ENCODE measurements around the gene FFAR1.
"Not testable (repeated sequence)": the region's sequence is repeated elsewhere in the genome, so short reads cannot be mapped to it uniquely, and the experiment has no call there.

The FFAR1 gene

DNA sequence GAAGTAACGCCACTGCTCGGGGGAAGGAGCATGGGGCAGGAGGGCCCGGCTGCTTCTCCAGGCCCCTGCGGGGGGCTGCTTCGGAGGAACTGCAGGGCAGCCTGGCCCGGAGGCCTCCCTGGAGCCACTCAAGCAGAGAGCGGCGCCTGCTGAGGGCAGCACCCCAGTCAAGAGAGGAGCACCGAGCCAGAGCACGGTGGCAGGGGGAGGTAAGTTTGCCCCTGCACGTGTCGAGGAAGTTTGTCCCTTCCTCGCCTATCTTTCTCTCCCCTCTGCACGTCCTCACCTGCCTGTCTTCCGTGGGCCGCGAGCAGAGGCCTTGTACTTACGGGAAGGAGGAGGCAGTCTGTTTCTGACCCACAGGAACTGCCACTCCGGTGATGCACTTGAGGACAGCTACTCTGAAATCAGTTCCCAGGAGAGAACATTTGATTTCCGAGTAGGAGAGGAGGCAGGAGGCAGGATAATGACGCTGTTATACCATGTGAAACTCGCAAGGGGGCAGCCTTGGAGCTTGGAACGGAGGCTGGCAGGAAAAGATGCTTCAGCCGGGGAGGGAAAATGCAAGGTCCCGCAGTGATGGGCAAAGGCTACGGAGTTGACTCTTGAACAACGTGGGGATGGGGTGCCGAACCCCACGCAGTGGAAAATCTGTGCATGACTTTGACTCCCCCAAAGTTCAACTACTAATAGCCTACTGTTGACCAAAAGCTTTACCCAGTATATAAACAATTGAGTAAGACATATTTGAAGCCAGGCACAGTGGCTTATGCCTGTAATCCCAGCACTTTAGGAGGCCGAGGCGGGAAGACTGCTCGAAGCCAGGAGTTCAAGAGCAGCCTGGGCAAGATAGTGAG is 5.0 kb downstream of the FFAR1 start:
- no peak overlapping the region for H3K27ac ChIP-seq (ENCODE audit: low read depth, low read length, severe bottlenecking)
- H3K9me3 ChIP-seq (ENCODE audit: control insufficient read depth, low read length), result no peaks in the 10 kb centered on the region
- no peaks in the 10 kb centered on the region for H3K36me3 ChIP-seq (ENCODE audit: control insufficient read depth, insufficient read depth, low read length)
- no peak overlapping the region for H3K4me3 ChIP-seq (ENCODE audit: extremely low read depth, insufficient read depth, low read length, poor library complexity, severe bottlenecking)
- H3K4me1 ChIP-seq (ENCODE audit: control insufficient read depth, insufficient read depth, low read length, poor library complexity, severe bottlenecking), result peaks cover 2% of the 10 kb centered on the region
- WGBS, 2 experiments (ENCODE audit: insufficient coverage in 2 of 2), result 43 to 53% methylated on average over 22 to 25 of the region's 32 CpGs

DNA sequence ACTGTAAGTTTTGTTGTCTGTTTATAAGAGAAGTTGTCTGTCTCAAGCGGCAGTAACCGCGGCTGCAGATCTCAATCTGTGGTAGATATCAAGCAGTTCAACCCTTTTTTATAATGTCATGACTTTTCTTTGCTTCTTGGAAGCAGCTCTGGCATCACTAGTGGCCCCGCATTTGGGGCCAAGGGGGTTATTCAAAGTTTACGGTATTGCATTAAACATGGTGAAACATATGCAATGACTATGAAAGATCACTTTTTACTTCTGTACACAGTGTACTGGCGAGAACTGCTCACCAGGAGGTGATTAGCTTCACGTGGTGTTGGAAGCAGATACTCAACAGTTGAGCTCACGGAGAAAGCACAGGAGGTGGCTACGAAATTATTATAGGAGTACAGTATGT is 5.9 kb downstream of the FFAR1 start:
- 85 to 88% methylated on average over 5 to 8 of the region's 9 CpGs for WGBS, 2 experiments (ENCODE audit: insufficient coverage in 2 of 2)
- Histone ChIP-seq H3K27ac (ENCODE audit: low read depth, low read length, severe bottlenecking) (no peak overlapping the region), H3K4me3 (ENCODE audit: extremely low read depth, insufficient read depth, low read length, poor library complexity, severe bottlenecking) (no peak overlapping the region), H3K36me3 (ENCODE audit: control insufficient read depth, insufficient read depth, low read length) (no peaks in the 10 kb centered on the region), H3K4me1 (ENCODE audit: control insufficient read depth, insufficient read depth, low read length, poor library complexity, severe bottlenecking) (no peaks in the 10 kb centered on the region), H3K9me3 (ENCODE audit: control insufficient read depth, low read length) (no peaks in the 10 kb centered on the region)

DNA sequence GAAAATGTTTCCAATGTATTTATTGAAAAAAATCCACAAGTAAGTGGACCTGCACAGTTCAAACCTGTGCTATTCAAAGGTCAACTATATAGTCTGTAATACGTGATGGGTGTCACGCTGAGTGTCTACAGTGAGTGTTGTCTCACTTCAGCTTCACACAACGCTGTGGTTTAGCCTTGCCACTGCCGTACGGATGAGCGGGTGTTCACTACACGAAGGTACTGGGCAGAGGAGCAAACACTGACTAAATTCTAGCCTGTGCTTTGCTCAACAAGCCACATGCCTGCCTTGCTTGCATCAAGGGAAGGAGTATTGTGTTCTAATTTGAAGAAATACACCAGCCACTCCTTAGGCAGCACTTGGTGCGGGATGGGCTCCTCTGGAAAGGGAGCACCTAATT is 7.2 kb downstream of the FFAR1 start:
- H3K9me3 ChIP-seq (ENCODE audit: control insufficient read depth, low read length), result no peaks in the 10 kb centered on the region
- H3K27ac ChIP-seq (ENCODE audit: low read depth, low read length, severe bottlenecking), result no peak overlapping the region
- WGBS, 2 experiments (ENCODE audit: insufficient coverage in 2 of 2), result 93 to 96% methylated on average over 7 to 8 of the region's 8 CpGs

DNA sequence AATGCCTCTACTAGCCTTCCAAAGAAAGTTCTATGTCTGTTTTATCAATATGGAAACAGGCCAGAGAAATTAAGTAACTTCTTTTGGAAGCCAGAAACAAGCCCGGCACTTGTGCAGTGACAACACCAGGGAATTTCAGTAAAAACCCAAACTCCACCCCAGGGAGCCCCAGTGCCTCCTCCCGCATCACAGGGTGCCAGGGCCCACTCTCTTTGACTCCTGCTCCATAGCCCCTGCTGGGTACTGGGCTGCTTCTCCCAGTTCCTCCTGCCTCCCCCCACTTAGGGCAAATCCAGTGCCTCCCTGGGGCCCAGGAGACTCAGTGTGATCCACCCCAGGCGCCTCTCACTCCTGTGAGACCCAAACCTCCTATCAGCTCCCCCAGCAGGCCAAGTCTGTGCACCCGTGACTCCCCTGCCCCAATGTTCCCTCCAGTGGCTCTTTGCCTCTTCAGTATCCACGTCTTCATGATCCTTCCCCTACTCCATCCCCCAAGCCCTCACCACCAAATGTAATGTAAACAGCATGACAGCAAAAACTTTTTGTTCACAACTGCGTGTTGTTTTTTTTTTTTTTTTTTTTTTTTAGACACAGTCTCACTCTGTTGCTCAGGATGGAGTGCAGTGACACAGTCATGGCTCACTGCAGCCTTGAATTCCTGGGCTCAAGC is 8.2 kb downstream of the FFAR1 start:
- Histone ChIP-seq H3K4me1 (ENCODE audit: control insufficient read depth, insufficient read depth, low read length, poor library complexity, severe bottlenecking) (no peaks in the 10 kb centered on the region), H3K27ac (ENCODE audit: low read depth, low read length, severe bottlenecking) (no peak overlapping the region), H3K36me3 (ENCODE audit: control insufficient read depth, insufficient read depth, low read length) (no peaks in the 10 kb centered on the region), H3K4me3 (ENCODE audit: extremely low read depth, insufficient read depth, low read length, poor library complexity, severe bottlenecking) (no peak overlapping the region), H3K9me3 (ENCODE audit: control insufficient read depth, low read length) (no peaks in the 10 kb centered on the region)
- 78 to 94% methylated on average over 3 to 4 of the region's 6 CpGs for WGBS, 2 experiments (ENCODE audit: insufficient coverage in 2 of 2)

More for the DNA sequence above, 7.2 kb downstream of the FFAR1 start:
- H3K4me1 ChIP-seq (ENCODE audit: control insufficient read depth, insufficient read depth, low read length, poor library complexity, severe bottlenecking), result no peaks in the 10 kb centered on the region
- no peaks in the 10 kb centered on the region for H3K36me3 ChIP-seq (ENCODE audit: control insufficient read depth, insufficient read depth, low read length)
- no peak overlapping the region for H3K4me3 ChIP-seq (ENCODE audit: extremely low read depth, insufficient read depth, low read length, poor library complexity, severe bottlenecking)

DNA sequence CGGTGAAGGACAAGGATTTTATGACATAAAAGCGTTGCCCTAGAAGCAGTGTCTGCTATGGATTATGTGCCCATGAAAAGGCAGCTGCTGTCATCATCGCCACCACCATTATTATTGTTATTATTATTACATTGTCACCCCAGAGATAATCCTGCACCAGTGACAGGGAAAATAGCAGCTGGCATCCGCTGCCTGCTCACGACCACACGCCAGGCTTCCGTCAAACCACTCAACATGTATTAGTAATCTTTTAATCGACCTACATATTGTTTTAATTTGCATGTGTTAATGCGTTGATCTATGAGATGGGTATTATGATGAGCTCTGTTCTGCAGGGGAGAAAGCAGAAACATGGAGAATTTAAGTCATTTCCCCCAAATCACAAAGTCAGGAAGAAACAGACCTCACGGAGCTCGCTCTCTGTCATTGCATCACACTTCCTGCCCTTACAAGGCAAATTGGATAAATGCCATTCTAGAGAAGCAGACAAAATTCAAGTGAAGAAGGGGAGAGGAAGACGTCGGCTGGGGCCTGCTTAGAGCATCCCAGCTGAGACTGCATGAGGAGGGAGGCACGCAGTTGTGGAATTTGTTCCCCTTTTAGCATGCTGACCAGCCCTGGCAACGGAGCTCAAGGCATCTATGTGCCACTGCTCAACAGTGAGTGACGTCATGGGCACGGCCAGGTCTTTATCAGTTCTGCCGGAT is 10.3 kb downstream of the FFAR1 start, which contains the start of gene FFAR3:
Gene FFAR3 (plus strand): TSS at position 594 of the 707 bp plus-strand sequence. CDS start 431 bp downstream, outside the sequence.
- Histone ChIP-seq H3K36me3 (ENCODE audit: control insufficient read depth, insufficient read depth, low read length) (no peaks in the 10 kb centered on the region), H3K27ac (ENCODE audit: low read depth, low read length, severe bottlenecking) (no peak within 1 kb of the TSS), H3K4me3 (ENCODE audit: extremely low read depth, insufficient read depth, low read length, poor library complexity, severe bottlenecking) (no peak within 1 kb of the TSS), H3K9me3 (ENCODE audit: control insufficient read depth, low read length) (no peaks in the 10 kb centered on the region), H3K4me1 (ENCODE audit: control insufficient read depth, insufficient read depth, low read length, poor library complexity, severe bottlenecking) (no peaks in the 10 kb centered on the region)
- WGBS, 2 experiments (ENCODE audit: insufficient coverage in 2 of 2), result 81 to 91% methylated on average over 6 to 8 of the region's 18 CpGs

GRCh38 chr19:35358834-35359233 is 11.1 kb downstream of the FFAR1 start:
- not testable (repeated sequence) for H3K36me3 ChIP-seq (ENCODE audit: control insufficient read depth, insufficient read depth, low read length)
- 70% methylated on average over 2 of the region's 16 CpGs; no CpG with 5 or more reads in 1 of the 2 experiments for WGBS, 2 experiments (ENCODE audit: insufficient coverage in 2 of 2)

DNA sequence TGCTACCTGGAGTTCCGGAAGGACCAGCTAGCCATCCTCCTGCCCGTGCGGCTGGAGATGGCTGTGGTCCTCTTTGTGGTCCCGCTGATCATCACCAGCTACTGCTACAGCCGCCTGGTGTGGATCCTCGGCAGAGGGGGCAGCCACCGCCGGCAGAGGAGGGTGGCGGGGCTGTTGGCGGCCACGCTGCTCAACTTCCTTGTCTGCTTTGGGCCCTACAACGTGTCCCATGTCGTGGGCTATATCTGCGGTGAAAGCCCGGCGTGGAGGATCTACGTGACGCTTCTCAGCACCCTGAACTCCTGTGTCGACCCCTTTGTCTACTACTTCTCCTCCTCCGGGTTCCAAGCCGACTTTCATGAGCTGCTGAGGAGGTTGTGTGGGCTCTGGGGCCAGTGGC is 11.7 kb downstream of the FFAR1 start:
- WGBS, 2 experiments (ENCODE audit: insufficient coverage in 2 of 2), result 91% methylated on average over 7 to 11 of the region's 21 CpGs
- H3K36me3 ChIP-seq (ENCODE audit: control insufficient read depth, insufficient read depth, low read length); H3K4me3 ChIP-seq (ENCODE audit: extremely low read depth, insufficient read depth, low read length, poor library complexity, severe bottlenecking); H3K9me3 ChIP-seq (ENCODE audit: control insufficient read depth, low read length); H3K27ac ChIP-seq (ENCODE audit: low read depth, low read length, severe bottlenecking); H3K4me1 ChIP-seq (ENCODE audit: control insufficient read depth, insufficient read depth, low read length, poor library complexity, severe bottlenecking): not testable (repeated sequence)

More at GRCh38 chr19:35358834-35359233, 11.1 kb downstream of the FFAR1 start:
- H3K9me3 ChIP-seq (ENCODE audit: control insufficient read depth, low read length); H3K4me3 ChIP-seq (ENCODE audit: extremely low read depth, insufficient read depth, low read length, poor library complexity, severe bottlenecking); H3K4me1 ChIP-seq (ENCODE audit: control insufficient read depth, insufficient read depth, low read length, poor library complexity, severe bottlenecking); H3K27ac ChIP-seq (ENCODE audit: low read depth, low read length, severe bottlenecking): not testable (repeated sequence)

DNA sequence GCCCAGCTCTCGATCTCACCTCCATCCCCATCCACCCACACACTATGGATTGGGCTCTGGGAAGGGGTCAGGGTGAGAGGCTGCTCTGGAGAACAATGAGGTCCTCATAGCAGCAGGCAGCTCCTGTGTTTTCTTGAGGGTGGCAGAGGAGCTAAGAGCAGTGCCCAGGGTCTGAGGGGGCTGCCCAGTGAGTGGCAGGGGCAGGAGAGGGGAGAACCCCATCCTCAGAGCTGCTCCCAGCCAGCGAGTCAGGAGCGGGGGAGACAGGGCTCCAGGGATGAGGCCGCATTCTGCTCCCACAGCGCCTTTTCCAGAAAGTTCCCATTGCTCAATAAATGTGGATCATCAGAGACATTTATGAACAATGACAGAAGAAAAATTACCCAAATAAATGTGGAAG is 12.4 kb downstream of the FFAR1 start:
- H3K4me3 ChIP-seq (ENCODE audit: extremely low read depth, insufficient read depth, low read length, poor library complexity, severe bottlenecking); H3K36me3 ChIP-seq (ENCODE audit: control insufficient read depth, insufficient read depth, low read length); H3K9me3 ChIP-seq (ENCODE audit: control insufficient read depth, low read length); H3K4me1 ChIP-seq (ENCODE audit: control insufficient read depth, insufficient read depth, low read length, poor library complexity, severe bottlenecking); H3K27ac ChIP-seq (ENCODE audit: low read depth, low read length, severe bottlenecking): not testable (repeated sequence)
- WGBS, 2 experiments (ENCODE audit: insufficient coverage in 2 of 2), result no CpG with 5 or more reads among the region's 5 CpGs

DNA sequence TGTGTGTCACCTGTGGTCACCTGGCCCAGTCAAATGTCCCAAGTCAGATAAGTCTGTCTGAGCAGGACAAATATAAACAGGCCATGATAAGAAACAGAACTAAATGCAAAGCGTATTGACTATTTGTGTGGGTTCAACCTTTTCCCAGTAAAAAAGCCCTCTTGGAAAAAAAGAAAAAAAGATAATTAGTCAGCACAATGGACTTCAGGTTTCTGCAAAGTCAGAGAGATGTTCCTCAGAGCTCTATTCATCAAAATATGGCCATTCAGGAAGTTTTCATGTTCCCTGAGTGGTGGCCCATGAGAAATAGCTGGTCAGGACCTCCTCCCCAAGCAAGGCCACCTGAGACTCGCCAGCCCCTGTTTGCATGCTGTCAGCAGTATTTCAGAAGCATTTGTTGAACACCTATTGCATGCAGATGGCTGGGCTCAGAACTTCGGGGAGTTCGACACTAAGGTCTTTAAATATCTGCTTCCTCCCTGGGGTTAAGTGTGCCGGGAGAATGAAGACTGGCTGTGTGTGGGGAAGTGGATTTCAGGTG is 13.2 kb downstream of the FFAR1 start:
- WGBS, 2 experiments (ENCODE audit: insufficient coverage in 2 of 2), result 71 to 79% methylated on average over 1 to 2 of the region's 5 CpGs
- Histone ChIP-seq H3K36me3 (ENCODE audit: control insufficient read depth, insufficient read depth, low read length) (no peaks in the 10 kb centered on the region), H3K4me3 (ENCODE audit: extremely low read depth, insufficient read depth, low read length, poor library complexity, severe bottlenecking) (no peak overlapping the region), H3K27ac (ENCODE audit: low read depth, low read length, severe bottlenecking) (no peak overlapping the region), H3K9me3 (ENCODE audit: control insufficient read depth, low read length) (no peaks in the 10 kb centered on the region), H3K4me1 (ENCODE audit: control insufficient read depth, insufficient read depth, low read length, poor library complexity, severe bottlenecking) (no peaks in the 10 kb centered on the region)

GRCh38 chr19:35362261-35363000 is 14.7 kb downstream of the FFAR1 start:
- no peaks in the 10 kb centered on the region for H3K9me3 ChIP-seq (ENCODE audit: control insufficient read depth, low read length)
- H3K36me3 ChIP-seq (ENCODE audit: control insufficient read depth, insufficient read depth, low read length), result no peaks in the 10 kb centered on the region
- no peak overlapping the region for H3K4me3 ChIP-seq (ENCODE audit: extremely low read depth, insufficient read depth, low read length, poor library complexity, severe bottlenecking)
- H3K4me1 ChIP-seq (ENCODE audit: control insufficient read depth, insufficient read depth, low read length, poor library complexity, severe bottlenecking), result no peaks in the 10 kb centered on the region
- H3K27ac ChIP-seq (ENCODE audit: low read depth, low read length, severe bottlenecking), result no peak overlapping the region
- whole genome bisulfite sequencing, 2 experiments (ENCODE audit: insufficient coverage in 2 of 2), result 100% methylated on average over 1 to 2 of the region's 14 CpGs
